K562 (cell line): ENCODE data around the gene HACL1. TPM values are rescaled to one million over a fixed set of nuclear protein-coding genes. Genes with fewer than 3 reads are reported as not detected.

ENCODE experiments used
- ATAC-seq: fragments of 200-7000 bp; cut with Tn5 transposase; 3 replicates; pipeline ENCODE4 v1.9.1; 2020; ENCODE audit warnings: moderate library complexity
- BruUV-seq: library from RNA; stranded (reverse); fragments of 400-500 nt; replicated peaks from 2 replicates; lab custom pipeline; 2021; lab: Mats Ljungman, UMichigan
- CTCF ChIA-PET: fragments of 300-600 bp; formaldehyde crosslinking; extraction: SDS; loops from one replicate; lab custom pipeline; 2021; ENCODE audit warnings: low intra/inter-chr PET ratio; lab: Yijun Ruan, JAX
- POLR2A ChIA-PET: fragments of 300-600, 350-650 bp; sonication (Branson Sonifier 250); formaldehyde crosslinking; extraction: SDS; loops from one replicate; lab custom pipeline; 2021; ENCODE audit warnings: antibody characterized with exemption, inconsistent platforms; lab: Yijun Ruan, JAX
- DNase-seq, 4 experiments: peaks; one replicate each; pipeline versions ENCODE4 v3.0.0 to v3.0.0-alpha.2; 2011 to 2018; ENCODE audit warnings: low spot score in 3 of 4, mixed read lengths in 3 of 4; ENCODE audit errors: extremely low read depth in 1 of 4
- FAIRE-seq: peaks from 2 replicates; lab custom pipeline; 2011; peaks lifted over from hg19 to GRCh38; lab: Jason Lieb, UNC
- H2AFZ ChIP-seq: 2 replicates; pipeline ENCODE4 v1.6.0; 2011; ENCODE audit warnings: low read depth, low read length, control low read depth, inconsistent platforms
- H3K27ac ChIP-seq: fragments of 200-600 bp; 3 replicates; pipeline ENCODE4 v1.8.0; 2011; ENCODE audit warnings: low read depth, mild to moderate bottlenecking, control low read depth, inconsistent platforms, low read length, moderate library complexity, mixed read lengths; ENCODE audit errors: extremely low read depth
- H3K27me3 ChIP-seq, 2 experiments: fragments of 300-600 bp in 1 of 2; 2 replicates in 1 of 2; 3 replicates in 1 of 2; pipeline versions ENCODE4 v1.6.0 to v1.8.0; 2011; ENCODE audit warnings: inconsistent platforms in 2 of 2, low read length in 2 of 2, mild to moderate bottlenecking in 1 of 2, mixed read lengths in 1 of 2, moderate library complexity in 1 of 2; ENCODE audit not compliant: control insufficient read depth in 2 of 2, insufficient read depth in 2 of 2
- H3K36me3 ChIP-seq: fragments of 300-600 bp; 3 replicates; pipeline ENCODE4 v1.8.0; 2011; ENCODE audit warnings: mild to moderate bottlenecking, low read length, inconsistent platforms; ENCODE audit not compliant: control insufficient read depth, insufficient read depth
- H3K4me1 ChIP-seq, 2 experiments: fragments of 200-600 bp in 1 of 2; replicated peaks in 1 of 2; 2 replicates in 1 of 2; 3 replicates in 1 of 2; pipeline versions ENCODE4 v1.5.1 to v1.8.0; 2011; ENCODE audit warnings: inconsistent platforms in 2 of 2, low read length in 2 of 2, mild to moderate bottlenecking in 1 of 2, mixed read lengths in 1 of 2, moderate library complexity in 1 of 2; ENCODE audit not compliant: control insufficient read depth in 2 of 2, insufficient read depth in 2 of 2
- H3K4me2 ChIP-seq: 2 replicates; pipeline ENCODE4 v1.6.1; 2011; ENCODE audit warnings: low read length, control low read depth, inconsistent platforms, mixed read lengths; ENCODE audit not compliant: insufficient read depth
- H3K4me3 ChIP-seq: fragments of 200-600 bp; sonication (generic), shearing (Covaris generic); 2 replicates; pipeline ENCODE4 v1.5.1; 2016; ENCODE audit warnings: control low read depth, inconsistent platforms
- H3K79me2 ChIP-seq: fragments of 200-600 bp; 3 replicates; pipeline ENCODE4 v1.8.0; 2011; ENCODE audit warnings: low read length, inconsistent platforms; ENCODE audit not compliant: control insufficient read depth, insufficient read depth
- H3K9ac ChIP-seq, 2 experiments: 2 replicates each; pipeline versions ENCODE4 v1.6.0 to v1.6.1; 2011; ENCODE audit warnings: low read depth in 2 of 2, low read length in 2 of 2, control low read depth in 1 of 2, inconsistent platforms in 1 of 2, mild to moderate bottlenecking in 1 of 2, mixed read lengths in 1 of 2; ENCODE audit not compliant: insufficient read depth in 1 of 2
- H3K9me1 ChIP-seq: one replicate; pipeline ENCODE4 v1.6.0; 2011; ENCODE audit warnings: inconsistent platforms, mild to moderate bottlenecking, low read length, moderate library complexity; ENCODE audit not compliant: control insufficient read depth, insufficient read depth
- H3K9me3 ChIP-seq: replicated peaks from 2 replicates; pipeline ENCODE4 v1.5.1; 2011; ENCODE audit warnings: low read depth, low read length, inconsistent platforms; ENCODE audit not compliant: control insufficient read depth, insufficient read depth
- H4K20me1 ChIP-seq: replicated peaks from 2 replicates; pipeline ENCODE4 v1.6.1; 2011; ENCODE audit warnings: low read length, inconsistent platforms, mixed read lengths; ENCODE audit not compliant: control insufficient read depth, insufficient read depth
- ILK ChIP-seq: fragments of 450-650 bp; IDR thresholded peaks from 2 replicates; pipeline ENCODE4 v1.6.1; 2016; ENCODE audit warnings: missing genetic modification characterization, low read depth, mild to moderate bottlenecking, missing compliant biosample characterization, moderate library complexity, borderline replicate concordance
- MYNN ChIP-seq, 2 experiments: sonication (generic); formaldehyde crosslinking in 1 of 2; IDR thresholded peaks; 2 replicates each; pipeline versions ENCODE4 v1.5.0 to v1.6.1; 2016 to 2020; ENCODE audit warnings: antibody characterized with exemption in 1 of 2, missing genetic modification reagents in 1 of 2
- POLR3G ChIP-seq: IDR thresholded peaks from 2 replicates; pipeline ENCODE4 v1.6.1; 2011; ENCODE audit not compliant: insufficient read length, insufficient replicate concordance; ENCODE audit errors: extremely low read depth
- WGBS: fragments of 100-300 bp; shearing (Covaris generic); methylation state at CpG from one replicate; pipeline ENCODE4 v1.1.6; 2016; ENCODE audit warnings: low coverage, mixed read lengths; ENCODE audit not compliant: insufficient coverage; ENCODE audit errors: missing lambda C conversion rate; 5-methylcytosine and 5-hydroxymethylcytosine counted together
- in situ Hi-C: fragments of 300-500 bp; cut with MboI; formaldehyde crosslinking; loops from 4 replicates; pipeline ENCODE4 v1.15.0; 2018; ENCODE audit warnings: inconsistent platforms, mixed read lengths
- intact Hi-C: fragments of 100-400 bp; cut with micrococcal nuclease; formaldehyde crosslinking; loops from 2 replicates; pipeline ENCODE4 v1.14.2; 2022
- polyA plus RNA-seq, 8 experiments: library from polyadenylated mRNA; depleted of rRNA in 4 of 8; stranded (reverse) in 5 of 8; unstranded in 3 of 8; fragments of >200 nt; fragmentation: Nextera tagmentation in 2 of 8; fragmentation: Illumina TruSeq in 1 of 8; extraction: Ambion mirVana in 2 of 8; extraction: Trizol in 1 of 8; gene quantifications; 2 replicates each; pipeline versions ENCODE4 v1.2.1 to v1.2.3, GENCODE V29; 2011 to 2014; ENCODE audit warnings: inconsistent platforms in 1 of 8, missing spikeins in 1 of 8
- total RNA-seq, 7 experiments: library from RNA; depleted of rRNA in 6 of 7; stranded (reverse); fragments of >200 nt in 6 of 7; fragmentation: Illumina TruSeq in 2 of 7; extraction: Trizol in 2 of 7; gene quantifications; 2 replicates each; pipeline versions ENCODE4 v1.2.1 to v1.2.3, GENCODE V29; 2011 to 2021; ENCODE audit warnings: low replicate concordance in 1 of 7
- TF ChIP-seq, protein P1 (sequence below): sonication (generic); formaldehyde crosslinking; IDR thresholded peaks from 2 replicates; pipeline ENCODE4 v1.9.0; 2022; ENCODE audit warnings: mild to moderate bottlenecking, missing genetic modification reagents
- TF ChIP-seq, protein P2 (sequence below), 2 experiments: fragments of 150-350 bp in 1 of 2; IDR thresholded peaks; 2 replicates each; pipeline ENCODE4 v1.6.1; 2012 to 2016; ENCODE audit warnings: low read depth in 2 of 2, low read length in 2 of 2, mild to moderate bottlenecking in 1 of 2, moderate library complexity in 1 of 2
- TF ChIP-seq, protein P3 (sequence below): fragments of 450-650 bp; IDR thresholded peaks from 2 replicates; pipeline ENCODE4 v1.7.0; 2016; ENCODE audit warnings: borderline replicate concordance
- TF ChIP-seq, protein P4 (sequence below): fragments of 450-650 bp; IDR thresholded peaks from 2 replicates; pipeline ENCODE4 v1.6.1; 2016; ENCODE audit warnings: low read depth, mild to moderate bottlenecking, moderate library complexity
- TF ChIP-seq, protein P5 (sequence below): fragments of 450-650 bp; formaldehyde crosslinking; IDR thresholded peaks from 2 replicates; pipeline ENCODE4 v1.4.0; 2020; ENCODE audit warnings: mild to moderate bottlenecking, moderate library complexity

The HACL1 gene
- total and polyA plus RNA-seq, 9 of the 15 experiments (the other 6 are each of a cell fraction or from before 2014, with no cell fraction given), result 18.9 to 61.5 (median 30.5) TPM

DNA sequence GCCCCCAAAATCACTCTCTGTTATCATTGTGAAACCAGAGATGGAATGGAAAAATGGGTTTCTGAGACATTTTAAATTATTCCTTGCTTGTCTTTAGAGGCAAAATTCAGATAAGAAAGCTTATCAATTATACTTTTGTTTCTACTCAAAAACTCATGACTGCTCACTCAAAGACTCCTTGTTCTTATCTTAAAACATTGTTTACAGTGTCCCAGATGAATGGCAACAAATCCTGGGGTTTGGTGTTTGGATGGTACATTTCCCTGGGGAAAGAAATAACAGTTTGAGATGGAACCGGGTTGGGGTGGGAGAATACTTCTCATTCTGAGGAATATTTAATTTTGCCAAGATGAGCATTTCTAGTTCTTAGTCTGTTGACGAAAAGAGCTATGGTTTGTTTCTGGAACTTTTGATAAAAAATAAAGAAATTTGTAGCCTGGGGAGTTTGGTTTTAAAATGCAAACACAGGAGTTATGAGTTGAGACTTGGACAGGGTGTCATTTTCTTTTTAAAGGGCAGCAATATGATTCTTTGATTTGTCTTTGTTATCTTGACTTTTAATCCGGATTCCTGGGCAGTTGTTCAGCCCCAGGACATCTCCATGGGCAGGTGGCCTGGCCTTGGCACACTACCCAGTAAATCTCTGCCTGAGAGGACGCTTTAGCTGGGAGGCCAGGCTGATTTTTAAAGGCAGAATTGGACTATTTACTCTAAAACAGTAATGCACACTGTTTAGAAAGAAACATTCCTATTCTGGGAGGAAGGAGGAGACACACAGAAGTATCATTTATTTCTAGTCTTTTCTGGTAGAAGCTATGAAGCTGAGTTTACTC lies 32.6 kb upstream of the HACL1 start:
- Histone ChIP-seq H3K9me1 (no peaks in the 10 kb centered on the region), H3K36me3 (no peaks in the 10 kb centered on the region), H3K79me2 (no peaks in the 10 kb centered on the region), H3K4me3 (no peak overlapping the region), H3K9ac (no peak overlapping the region), H3K9me3 (no peaks in the 10 kb centered on the region), H3K4me1 (peaks cover 3 to 12% of the 10 kb centered on the region in 2 experiments; a peak in 3 of 5 replicates), H4K20me1 (no peaks in the 10 kb centered on the region), H3K27ac (no peak overlapping the region), H2AFZ (no peak overlapping the region), H3K4me2 (no peak overlapping the region), H3K27me3 (peaks cover 0 to 15% of the 10 kb centered on the region in 2 experiments; a peak in 2 of 5 replicates)
- no peak for FAIRE-seq
- CTCF ChIA-PET, result no interaction called here
- POLR2A ChIA-PET, result no interaction called here
- DNase-seq, result no peak
- intact Hi-C loops (loop anchor here (10.0 kb wide), 3 partner anchors 341 to 911 kb away; partner anchors contain the start of gene CAPN7), in situ Hi-C loops (loop anchor here (25.0 kb wide), 1 partner anchor 903 kb away; no protein-coding TSS in a partner anchor)
- WGBS, result 13% methylated on average over 4 of the region's 4 CpGs
- BruUV-seq, result no TSS peak
- ATAC-seq, result no peak
- TF ChIP-seq, protein P1, sequence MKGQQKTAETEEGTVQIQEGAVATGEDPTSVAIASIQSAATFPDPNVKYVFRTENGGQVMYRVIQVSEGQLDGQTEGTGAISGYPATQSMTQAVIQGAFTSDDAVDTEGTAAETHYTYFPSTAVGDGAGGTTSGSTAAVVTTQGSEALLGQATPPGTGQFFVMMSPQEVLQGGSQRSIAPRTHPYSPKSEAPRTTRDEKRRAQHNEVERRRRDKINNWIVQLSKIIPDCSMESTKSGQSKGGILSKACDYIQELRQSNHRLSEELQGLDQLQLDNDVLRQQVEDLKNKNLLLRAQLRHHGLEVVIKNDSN (CRISPR knock-in tag), result no peak
- TF ChIP-seq, protein P2, sequence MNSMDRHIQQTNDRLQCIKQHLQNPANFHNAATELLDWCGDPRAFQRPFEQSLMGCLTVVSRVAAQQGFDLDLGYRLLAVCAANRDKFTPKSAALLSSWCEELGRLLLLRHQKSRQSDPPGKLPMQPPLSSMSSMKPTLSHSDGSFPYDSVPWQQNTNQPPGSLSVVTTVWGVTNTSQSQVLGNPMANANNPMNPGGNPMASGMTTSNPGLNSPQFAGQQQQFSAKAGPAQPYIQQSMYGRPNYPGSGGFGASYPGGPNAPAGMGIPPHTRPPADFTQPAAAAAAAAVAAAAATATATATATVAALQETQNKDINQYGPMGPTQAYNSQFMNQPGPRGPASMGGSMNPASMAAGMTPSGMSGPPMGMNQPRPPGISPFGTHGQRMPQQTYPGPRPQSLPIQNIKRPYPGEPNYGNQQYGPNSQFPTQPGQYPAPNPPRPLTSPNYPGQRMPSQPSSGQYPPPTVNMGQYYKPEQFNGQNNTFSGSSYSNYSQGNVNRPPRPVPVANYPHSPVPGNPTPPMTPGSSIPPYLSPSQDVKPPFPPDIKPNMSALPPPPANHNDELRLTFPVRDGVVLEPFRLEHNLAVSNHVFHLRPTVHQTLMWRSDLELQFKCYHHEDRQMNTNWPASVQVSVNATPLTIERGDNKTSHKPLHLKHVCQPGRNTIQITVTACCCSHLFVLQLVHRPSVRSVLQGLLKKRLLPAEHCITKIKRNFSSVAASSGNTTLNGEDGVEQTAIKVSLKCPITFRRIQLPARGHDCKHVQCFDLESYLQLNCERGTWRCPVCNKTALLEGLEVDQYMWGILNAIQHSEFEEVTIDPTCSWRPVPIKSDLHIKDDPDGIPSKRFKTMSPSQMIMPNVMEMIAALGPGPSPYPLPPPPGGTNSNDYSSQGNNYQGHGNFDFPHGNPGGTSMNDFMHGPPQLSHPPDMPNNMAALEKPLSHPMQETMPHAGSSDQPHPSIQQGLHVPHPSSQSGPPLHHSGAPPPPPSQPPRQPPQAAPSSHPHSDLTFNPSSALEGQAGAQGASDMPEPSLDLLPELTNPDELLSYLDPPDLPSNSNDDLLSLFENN (IDR thresholded peaks at IDR 0.05; ENCODE audit: low read depth in 2 of 2, low read length in 2 of 2), result no peak
- TF ChIP-seq MYNN (IDR thresholded peaks at IDR 0.05), result no peak
- no peak for TF ChIP-seq MYNN (CRISPR knock-in tag; IDR thresholded peaks at IDR 0.05)
- TF ChIP-seq, protein P3, sequence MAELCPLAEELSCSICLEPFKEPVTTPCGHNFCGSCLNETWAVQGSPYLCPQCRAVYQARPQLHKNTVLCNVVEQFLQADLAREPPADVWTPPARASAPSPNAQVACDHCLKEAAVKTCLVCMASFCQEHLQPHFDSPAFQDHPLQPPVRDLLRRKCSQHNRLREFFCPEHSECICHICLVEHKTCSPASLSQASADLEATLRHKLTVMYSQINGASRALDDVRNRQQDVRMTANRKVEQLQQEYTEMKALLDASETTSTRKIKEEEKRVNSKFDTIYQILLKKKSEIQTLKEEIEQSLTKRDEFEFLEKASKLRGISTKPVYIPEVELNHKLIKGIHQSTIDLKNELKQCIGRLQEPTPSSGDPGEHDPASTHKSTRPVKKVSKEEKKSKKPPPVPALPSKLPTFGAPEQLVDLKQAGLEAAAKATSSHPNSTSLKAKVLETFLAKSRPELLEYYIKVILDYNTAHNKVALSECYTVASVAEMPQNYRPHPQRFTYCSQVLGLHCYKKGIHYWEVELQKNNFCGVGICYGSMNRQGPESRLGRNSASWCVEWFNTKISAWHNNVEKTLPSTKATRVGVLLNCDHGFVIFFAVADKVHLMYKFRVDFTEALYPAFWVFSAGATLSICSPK, result no peak
- no peak for TF ChIP-seq POLR3G
- TF ChIP-seq, protein P4, sequence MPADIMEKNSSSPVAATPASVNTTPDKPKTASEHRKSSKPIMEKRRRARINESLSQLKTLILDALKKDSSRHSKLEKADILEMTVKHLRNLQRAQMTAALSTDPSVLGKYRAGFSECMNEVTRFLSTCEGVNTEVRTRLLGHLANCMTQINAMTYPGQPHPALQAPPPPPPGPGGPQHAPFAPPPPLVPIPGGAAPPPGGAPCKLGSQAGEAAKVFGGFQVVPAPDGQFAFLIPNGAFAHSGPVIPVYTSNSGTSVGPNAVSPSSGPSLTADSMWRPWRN, result no peak
- TF ChIP-seq, protein P5, sequence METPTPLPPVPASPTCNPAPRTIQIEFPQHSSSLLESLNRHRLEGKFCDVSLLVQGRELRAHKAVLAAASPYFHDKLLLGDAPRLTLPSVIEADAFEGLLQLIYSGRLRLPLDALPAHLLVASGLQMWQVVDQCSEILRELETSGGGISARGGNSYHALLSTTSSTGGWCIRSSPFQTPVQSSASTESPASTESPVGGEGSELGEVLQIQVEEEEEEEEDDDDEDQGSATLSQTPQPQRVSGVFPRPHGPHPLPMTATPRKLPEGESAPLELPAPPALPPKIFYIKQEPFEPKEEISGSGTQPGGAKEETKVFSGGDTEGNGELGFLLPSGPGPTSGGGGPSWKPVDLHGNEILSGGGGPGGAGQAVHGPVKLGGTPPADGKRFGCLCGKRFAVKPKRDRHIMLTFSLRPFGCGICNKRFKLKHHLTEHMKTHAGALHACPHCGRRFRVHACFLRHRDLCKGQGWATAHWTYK (CRISPR knock-in tag), result no peak
- no peak for TF ChIP-seq ILK (tag)
